Neural cell (in vitro differentiated cells): Measurements from ENCODE around the gene CFAP58. TPM values are rescaled to one million over a fixed set of nuclear protein-coding genes. Genes with fewer than 3 reads are reported as not detected.

Experiments used
- H2AFZ ChIP-seq: fragments of 200-600, 300-800 bp; sonication (generic), shearing (Covaris generic); 2 replicates; pipeline ENCODE4 v1.6.0; 2014; ENCODE audit warnings: low read depth, mild to moderate bottlenecking, antibody characterized with exemption, low read length, moderate library complexity
- H3F3A ChIP-seq: fragments of 200-600 bp; shearing (Covaris generic); 2 replicates; pipeline ENCODE4 v1.6.1; 2016; ENCODE audit warnings: mild to moderate bottlenecking, moderate library complexity, mixed read lengths, antibody characterized with exemption, low read length; ENCODE audit not compliant: insufficient read depth, poor library complexity, severe bottlenecking
- H3K27ac ChIP-seq: fragments of 200-600, 300-800 bp; sonication (generic), shearing (Covaris generic); 2 replicates; pipeline ENCODE4 v1.5.1; 2014; ENCODE audit warnings: mild to moderate bottlenecking, low read length, moderate library complexity
- H3K27me3 ChIP-seq: fragments of 300-800, 200-600 bp; sonication (generic), shearing (Covaris generic); 2 replicates; pipeline ENCODE4 v1.6.0; 2014; ENCODE audit warnings: mild to moderate bottlenecking, low read depth, low read length, moderate library complexity; ENCODE audit not compliant: insufficient read depth
- H3K36me3 ChIP-seq: fragments of 300-800, 200-600 bp; sonication (generic), shearing (Covaris generic); 2 replicates; pipeline ENCODE4 v1.5.1; 2014; ENCODE audit warnings: mild to moderate bottlenecking, antibody characterized with exemption, low read length, moderate library complexity; ENCODE audit not compliant: insufficient read depth
- H3K4me2 ChIP-seq: fragments of 300-800, 200-600 bp; sonication (generic), shearing (Covaris generic); 2 replicates; pipeline ENCODE4 v1.6.0; 2014; ENCODE audit warnings: mild to moderate bottlenecking, low read length
- H3K4me3 ChIP-seq: fragments of 300-800, 200-600 bp; sonication (generic), shearing (Covaris generic); 2 replicates; pipeline ENCODE4 v1.5.1; 2014; ENCODE audit warnings: mild to moderate bottlenecking, low read length, moderate library complexity
- H3K79me2 ChIP-seq: fragments of 200-600 bp; shearing (Covaris generic); replicated peaks from 2 replicates; pipeline ENCODE4 v1.6.0; 2014; ENCODE audit warnings: mild to moderate bottlenecking, low read length, moderate library complexity; ENCODE audit not compliant: insufficient read depth
- H3K9ac ChIP-seq: fragments of 300-800, 200-600 bp; sonication (generic), shearing (Covaris generic); 2 replicates; pipeline ENCODE4 v1.6.1; 2016; ENCODE audit warnings: mild to moderate bottlenecking, low read length, mixed read lengths
- H3K9me2 ChIP-seq: fragments of 200-600 bp; shearing (Covaris generic); 2 replicates; pipeline ENCODE4 v1.6.1; 2016; ENCODE audit warnings: mild to moderate bottlenecking, low read length, mixed read lengths; ENCODE audit not compliant: insufficient read depth
- H3K9me3 ChIP-seq: fragments of 200-600, 300-800 bp; sonication (generic), shearing (Covaris generic); 2 replicates; pipeline ENCODE4 v1.6.1; 2016; ENCODE audit warnings: mild to moderate bottlenecking, mixed run types, low read length, moderate library complexity, mixed read lengths
- H4K20me1 ChIP-seq: fragments of 200-600 bp; shearing (Covaris generic); 2 replicates; pipeline ENCODE4 v1.6.1; 2016; ENCODE audit warnings: mild to moderate bottlenecking, mixed run types; ENCODE audit not compliant: insufficient read depth
- CTCF ChIP-seq: fragments of 450-650 bp; IDR thresholded peaks from 2 replicates; pipeline ENCODE4 v1.5.1; 2014; ENCODE audit warnings: antibody characterized with exemption, mild to moderate bottlenecking, moderate library complexity; ENCODE audit not compliant: poor library complexity, severe bottlenecking
- EP300 ChIP-seq: fragments of 450-650 bp; conservative IDR thresholded peaks from 2 replicates; pipeline ENCODE4 v1.6.1; 2014; ENCODE audit warnings: antibody characterized with exemption, mild to moderate bottlenecking, moderate library complexity; ENCODE audit not compliant: poor library complexity, severe bottlenecking
- EZH2 ChIP-seq: fragments of 200-600, 300-800 bp; shearing (Covaris generic), sonication (generic); IDR thresholded peaks from 2 replicates; pipeline ENCODE4 v1.6.1; 2014; ENCODE audit warnings: antibody characterized with exemption, low read length, borderline replicate concordance, mild to moderate bottlenecking; ENCODE audit not compliant: insufficient read depth, poor library complexity, severe bottlenecking
- MXI1 ChIP-seq: fragments of 450-650 bp; conservative IDR thresholded peaks from 2 replicates; pipeline ENCODE4 v1.6.1; 2014; ENCODE audit warnings: antibody characterized with exemption, mild to moderate bottlenecking; ENCODE audit not compliant: poor library complexity, severe bottlenecking
- REST ChIP-seq: IDR thresholded peaks from 2 replicates; pipeline ENCODE4 v1.6.1; 2012; ENCODE audit warnings: borderline replicate concordance
- SMC3 ChIP-seq: fragments of 450-650 bp; conservative IDR thresholded peaks from 2 replicates; pipeline ENCODE4 v1.6.1; 2014; ENCODE audit warnings: antibody characterized with exemption, mild to moderate bottlenecking, moderate library complexity; ENCODE audit not compliant: poor library complexity
- TAF1 ChIP-seq: IDR thresholded peaks from 2 replicates; pipeline ENCODE4 v1.6.1; 2012; ENCODE audit warnings: low read depth
- polyA plus RNA-seq: library from polyadenylated mRNA; depleted of rRNA; stranded (reverse); fragments of >200 nt; gene quantifications from 2 replicates; pipeline ENCODE4 v1.2.3, GENCODE V29; 2014

The CFAP58 gene
- polyA plus RNA-seq, 1 donor from 2014 or later: not detected

GRCh38 chr10:104317269-104317710, 36.3 kb upstream of the CFAP58 start:
- Histone ChIP-seq H3F3A (no peaks in the 10 kb centered on the region), H3K4me2 (no peak overlapping the region), H3K79me2 (no peaks in the 10 kb centered on the region), H3K9me3 (no peaks in the 10 kb centered on the region), H3K27me3 (no peaks in the 10 kb centered on the region), H2AFZ (no peak overlapping the region), H3K9me2 (no peaks in the 10 kb centered on the region), H3K27ac (no peak overlapping the region), H4K20me1 (no peaks in the 10 kb centered on the region), H3K4me3 (no peak overlapping the region), H3K36me3 (peaks cover 9% of the 10 kb centered on the region), H3K9ac (no peak overlapping the region)
- TF ChIP-seq EP300 (no peak), MXI1 (no peak), SMC3 (no peak)

GRCh38 chr10:104317726-104318299, 35.8 kb upstream of the CFAP58 start:
- Histone ChIP-seq H3K9me3 (no peaks in the 10 kb centered on the region), H3K79me2 (no peaks in the 10 kb centered on the region), H3K36me3 (peaks cover 3% of the 10 kb centered on the region), H3K4me2 (no peak overlapping the region), H3K27ac (no peak overlapping the region), H4K20me1 (no peaks in the 10 kb centered on the region), H3K9me2 (no peaks in the 10 kb centered on the region), H2AFZ (no peak overlapping the region), H3K27me3 (no peaks in the 10 kb centered on the region), H3K9ac (no peak overlapping the region), H3K4me3 (no peak overlapping the region), H3F3A (no peaks in the 10 kb centered on the region)
- TF ChIP-seq EP300 (no peak), CTCF (no peak), SMC3 (no peak)

- Histone ChIP-seq H3K4me3 (no peak overlapping the region), H4K20me1 (no peaks in the 10 kb centered on the region), H3F3A (no peaks in the 10 kb centered on the region), H2AFZ (no peak overlapping the region), H3K36me3 (no peaks in the 10 kb centered on the region), H3K9ac (no peak overlapping the region), H3K79me2 (no peaks in the 10 kb centered on the region), H3K27ac (no peak overlapping the region), H3K4me2 (no peak overlapping the region), H3K27me3 (no peaks in the 10 kb centered on the region), H3K9me3 (no peaks in the 10 kb centered on the region), H3K9me2 (no peaks in the 10 kb centered on the region)
- no peak for TF ChIP-seq MXI1
- TF ChIP-seq EP300: no peak
- no peak for TF ChIP-seq EZH2
- no peak for TF ChIP-seq SMC3
- TF ChIP-seq REST: no peak
- no peak for TF ChIP-seq TAF1
Measured at GRCh38 chr10:104318326-104318725, 35.3 kb upstream of the CFAP58 start.
